HG03196 (cell line): Measurements from ENCODE around the gene PRLH.
"Not testable (repeated sequence)": the region's sequence is repeated elsewhere in the genome, so short reads cannot be mapped to it uniquely, and the experiment has no call there.

ENCODE experiments used
- ATAC-seq: cut with Tn5 transposase; IDR thresholded peaks from one replicate; pipeline ENCODE4 v1.9.1; 2021; ENCODE audit not compliant: unreplicated experiment

PRLH gene

DNA sequence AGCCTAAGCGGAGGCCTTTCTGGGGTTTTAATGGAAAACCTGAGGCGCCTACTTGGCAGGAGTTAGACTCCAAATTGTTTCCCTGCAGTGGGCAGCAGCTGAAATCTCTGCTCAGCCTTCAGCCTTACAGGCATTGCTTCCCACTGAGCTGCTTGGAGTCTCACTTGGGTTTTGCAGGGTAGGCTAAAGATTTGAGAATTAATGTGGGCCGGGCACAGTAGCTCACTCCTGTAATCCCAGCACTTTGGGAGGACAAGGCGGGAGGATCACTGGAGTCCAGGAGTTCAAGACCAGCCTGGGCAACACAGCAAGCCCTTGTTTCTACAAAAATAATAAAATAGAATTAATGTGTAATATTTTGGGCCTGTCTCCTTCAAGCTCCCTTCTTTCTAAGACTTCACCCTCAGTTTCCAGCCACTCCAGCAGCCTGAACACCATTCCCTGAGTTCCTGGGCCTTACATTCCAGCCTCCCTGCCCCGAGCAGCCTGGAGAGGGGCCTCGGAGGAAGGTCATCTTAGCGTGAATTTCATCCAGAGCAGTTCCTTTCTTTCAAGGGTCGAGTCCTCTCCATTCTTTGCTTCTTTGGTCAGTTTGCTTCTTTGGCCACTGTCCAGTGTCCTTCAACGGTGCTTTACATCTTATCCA, 33.2 kb downstream of the PRLH start:
- no peak for ATAC-seq

DNA sequence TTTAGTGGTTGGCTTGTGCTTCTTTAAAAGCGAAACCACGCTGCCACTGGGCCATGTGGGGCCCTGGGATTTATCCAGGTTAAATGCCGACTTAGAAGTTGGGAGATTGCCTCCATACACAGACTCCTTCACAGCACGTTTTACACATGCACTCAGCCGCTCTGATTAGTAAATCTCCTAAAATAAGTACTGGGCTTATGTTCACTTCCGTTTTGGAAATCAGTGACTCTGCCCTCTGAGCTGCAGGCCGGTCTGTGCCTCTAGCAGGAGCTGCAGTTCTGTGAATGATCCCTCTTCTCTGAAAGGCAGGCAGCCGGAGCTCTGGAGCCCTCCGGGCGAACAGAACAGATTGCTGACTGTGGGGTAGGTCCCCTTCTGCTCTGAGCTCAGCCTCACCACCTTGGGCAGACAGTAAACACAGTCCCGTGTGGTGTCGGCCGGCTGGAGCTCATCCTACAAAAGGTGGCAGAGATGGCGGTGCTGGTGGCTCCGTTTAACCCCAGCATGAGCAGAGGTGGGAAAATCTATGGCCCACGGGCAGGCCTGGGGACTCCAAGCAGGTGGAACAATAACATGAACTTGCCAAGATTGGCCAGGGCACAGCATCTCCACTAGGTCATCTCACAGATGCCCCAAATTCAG, 34.0 kb downstream of the PRLH start:
- no peak for ATAC-seq

DNA sequence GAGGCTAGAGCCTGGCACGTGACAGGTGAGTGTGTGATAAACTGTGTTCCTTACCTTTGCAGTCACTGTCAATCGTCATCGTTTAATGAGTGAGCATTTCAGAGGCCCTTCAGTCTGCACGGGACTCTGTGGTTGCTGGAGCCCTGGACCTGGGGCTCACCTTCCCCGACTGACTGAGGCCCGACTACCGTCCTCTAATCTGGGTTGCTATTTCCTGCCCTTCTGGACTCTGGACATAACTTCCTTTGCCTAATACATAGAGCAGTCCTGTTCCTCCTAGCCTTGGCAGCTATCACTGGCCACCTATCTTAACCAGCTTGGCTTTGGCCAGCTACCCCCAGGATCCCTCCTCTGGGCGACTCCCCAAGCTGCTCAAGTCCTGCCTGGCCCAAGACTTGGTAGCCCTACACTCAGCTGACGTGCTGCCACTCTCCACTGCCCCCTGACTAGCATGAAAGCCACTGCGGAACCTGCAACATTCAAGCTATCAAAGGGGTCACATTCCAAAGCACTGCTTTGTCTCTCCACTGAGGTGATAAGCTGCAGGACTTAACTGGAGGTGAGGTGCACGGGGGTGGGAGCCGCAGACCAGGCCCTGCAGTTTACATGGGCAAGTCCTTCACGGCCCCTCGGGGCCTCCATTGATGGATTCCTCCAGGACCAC, 35.2 kb downstream of the PRLH start:
- ATAC-seq = no peak

DNA sequence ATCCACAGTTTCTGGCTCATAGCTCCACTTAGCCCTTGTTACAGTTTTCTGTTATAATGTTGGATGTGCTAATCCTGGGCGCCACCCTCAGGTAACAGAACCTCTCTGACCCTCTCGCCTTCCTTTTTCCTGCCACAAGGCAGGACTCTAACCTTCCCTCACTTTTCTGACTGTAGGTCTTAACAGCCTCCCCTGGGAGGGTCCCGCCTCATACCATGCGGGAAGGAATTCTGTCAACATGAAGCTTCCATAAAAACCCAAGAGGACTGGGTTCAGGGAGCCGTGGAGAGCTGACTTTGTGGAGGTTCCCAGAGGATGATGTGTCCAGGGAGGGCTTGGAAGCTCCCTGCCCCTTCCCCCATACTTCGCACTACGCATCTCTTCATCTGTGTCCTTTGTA, 36.0 kb downstream of the PRLH start:
- ATAC-seq = no peak

GRCh38 chr2:237603049-237603717, 36.8 kb downstream of the PRLH start:
- ATAC-seq = no peak

DNA sequence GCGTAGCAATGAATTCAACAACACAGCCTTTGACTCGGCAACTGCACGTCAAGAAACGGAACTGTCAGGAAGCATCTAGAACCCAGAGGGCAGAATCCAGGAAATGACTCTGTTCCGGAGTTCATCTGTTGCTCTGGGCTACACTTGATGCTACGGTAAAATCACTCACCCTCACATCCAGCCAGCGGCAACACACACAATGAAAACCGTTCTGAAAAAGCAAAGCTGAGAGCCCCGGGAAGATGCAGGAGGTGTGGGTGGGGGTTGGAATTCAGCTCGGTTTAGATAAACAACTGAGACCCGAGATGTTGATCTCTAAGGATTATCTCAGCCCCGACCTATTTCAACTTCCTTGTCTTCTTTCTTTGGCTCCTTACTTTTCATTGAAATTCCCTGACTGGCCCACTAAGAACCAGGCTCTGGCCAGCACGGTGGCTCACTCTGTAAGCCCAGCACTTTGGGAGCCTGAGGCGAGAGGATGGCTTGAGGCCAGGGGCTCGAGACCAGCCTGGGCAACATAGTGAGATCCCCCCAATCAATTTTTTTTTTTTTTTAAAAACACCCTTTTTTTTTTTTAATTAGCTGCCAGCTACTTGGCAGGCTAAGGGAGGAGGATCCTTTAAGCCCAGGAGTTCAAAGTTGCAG, 37.5 kb downstream of the PRLH start:
- ATAC-seq = peak; percentile 68

- no peak for ATAC-seq
Measured at GRCh38 chr2:237604391-237604790, 38.0 kb downstream of the PRLH start.

- no peak for ATAC-seq
Measured at GRCh38 chr2:237604960-237605359, 38.6 kb downstream of the PRLH start.

GRCh38 chr2:237606522-237606921, 40.1 kb downstream of the PRLH start:
- ATAC-seq = not testable (repeated sequence)

GRCh38 chr2:237612527-237613357, 46.4 kb downstream of the PRLH start:
- ATAC-seq = no peak

DNA sequence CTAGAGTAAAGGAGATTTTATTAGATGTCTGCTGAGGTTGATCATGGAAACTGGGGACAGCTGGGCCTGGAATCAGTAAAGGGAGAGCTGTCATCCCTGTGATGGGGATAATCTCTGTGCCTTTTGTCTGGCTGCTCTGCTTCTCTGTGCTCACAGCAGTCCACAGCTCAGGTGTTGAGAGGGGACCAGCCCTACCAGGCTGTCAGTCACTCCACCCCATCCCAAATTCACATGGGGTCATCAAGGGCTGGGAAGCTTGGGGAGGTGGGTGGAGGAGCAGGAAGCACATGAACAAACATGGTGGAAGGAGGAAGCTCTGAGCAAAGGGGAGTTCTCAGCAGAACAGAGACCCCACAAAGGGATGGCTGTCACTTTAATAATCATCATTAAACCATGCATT, 47.3 kb downstream of the PRLH start:
- ATAC-seq = no peak

DNA sequence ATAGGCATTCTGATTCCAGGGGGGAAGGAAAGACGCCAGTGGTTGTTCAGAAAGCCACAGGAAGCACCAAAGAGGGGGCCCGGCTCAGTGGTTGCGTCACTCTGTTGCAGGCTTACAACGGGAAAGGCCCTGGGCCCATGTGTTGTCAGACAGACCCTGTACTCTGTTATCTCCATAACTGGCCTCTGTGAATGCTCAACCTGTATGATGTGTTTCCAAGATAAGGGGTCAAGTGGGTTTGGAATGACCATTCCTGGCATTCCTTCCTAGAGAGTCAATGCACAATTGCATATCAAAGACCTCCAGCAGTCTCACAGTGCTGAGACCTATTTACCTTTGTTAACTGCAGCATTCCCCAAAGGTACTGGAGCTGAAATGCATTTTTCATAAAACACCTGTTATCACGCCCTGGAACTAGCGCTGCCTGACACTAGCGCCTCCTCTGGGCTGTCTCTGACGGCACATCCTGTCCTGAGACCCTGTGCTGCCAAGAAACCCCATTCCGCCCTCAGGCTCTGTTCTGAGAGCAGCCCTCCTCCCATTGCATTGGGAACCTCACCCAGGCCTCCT, 47.9 kb downstream of the PRLH start:
- no peak for ATAC-seq

DNA sequence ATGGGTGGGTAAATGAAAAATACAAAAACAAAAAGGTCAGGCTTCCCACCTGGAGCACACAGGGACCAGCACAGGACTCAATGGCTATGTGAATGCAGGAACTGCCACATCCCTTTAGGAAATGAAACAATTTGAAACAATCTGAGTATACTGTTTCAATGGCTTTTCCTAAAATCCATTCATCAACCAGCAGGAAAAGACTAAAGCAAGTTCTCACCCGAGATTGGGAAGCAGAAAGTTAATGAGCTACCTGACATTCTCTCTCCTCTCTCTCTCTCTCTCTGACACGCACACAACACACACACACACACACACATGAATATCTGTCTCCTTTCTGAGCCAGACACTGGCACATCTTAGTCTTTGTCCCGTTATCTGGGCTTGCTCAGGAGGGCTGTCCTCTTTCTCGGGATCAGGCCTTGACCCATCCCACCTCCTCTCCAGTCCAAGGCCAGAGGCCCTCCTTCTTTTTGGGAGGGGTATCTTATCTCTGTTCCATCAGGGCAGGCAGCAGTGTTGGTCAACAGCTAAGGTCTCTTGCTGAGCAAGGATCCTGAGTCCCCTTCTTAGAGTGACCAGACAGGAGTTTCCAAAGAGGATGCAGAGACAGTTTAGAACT, 49.4 kb downstream of the PRLH start:
- no peak for ATAC-seq

GRCh38 chr2:237616373-237616733, 50.0 kb downstream of the PRLH start:
- no peak for ATAC-seq
